Uterus (tissue), 2 donors: ENCODE data around the gene PYGO2.

Experiments
- CTCF ChIP-seq, 4 experiments: fragments of 200-600 bp in 2 of 4; fragments of 450-650 bp in 2 of 4; sonication (generic) in 2 of 4; IDR thresholded peaks; one replicate each; pipeline ENCODE4 v1.5.1; 2016 to 2019; ENCODE audit warnings: antibody characterized with exemption in 4 of 4, mild to moderate bottlenecking in 2 of 4, moderate library complexity in 1 of 4
- POLR2A ChIP-seq, 2 donors: fragments of 450-650 bp; IDR thresholded peaks; one replicate each; pipeline ENCODE4 v1.6.1; 2016; ENCODE audit warnings: antibody characterized with exemption in 2 of 2, mild to moderate bottlenecking in 1 of 2, moderate library complexity in 1 of 2

DNA sequence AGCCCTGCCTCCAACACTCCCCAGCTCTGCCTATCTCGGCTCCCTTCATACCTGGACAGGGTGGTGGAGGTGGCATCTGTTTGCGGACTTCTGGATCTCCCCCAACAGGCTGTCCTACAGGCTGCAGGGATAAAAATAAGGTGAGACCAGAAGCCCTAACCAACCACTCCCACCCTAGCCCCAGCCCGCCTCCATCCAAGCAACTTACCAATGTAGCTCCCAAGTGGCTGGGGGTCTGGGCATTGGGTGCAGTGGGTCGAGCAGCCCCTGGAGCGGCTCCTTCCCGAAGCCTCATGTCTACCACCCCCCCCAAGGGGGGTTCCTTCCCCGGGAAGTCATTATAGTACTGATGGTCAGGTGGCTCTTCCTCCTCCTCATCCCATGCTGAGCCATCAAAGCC is 4.5 kb upstream of the PYGO2 start:
- TF ChIP-seq CTCF (IDR thresholded peaks at IDR 0.05): no peak
- no peak for TF ChIP-seq POLR2A (IDR thresholded peaks at IDR 0.05)
